GM12878 (cell line): Measurements from ENCODE around the gene NECTIN1.

ENCODE experiments used
- CREM ChIP-seq: IDR thresholded peaks from 2 replicates; pipeline ENCODE4 v1.6.1; 2014; ENCODE audit warnings: antibody characterized with exemption, low read depth
- NRF1 ChIP-seq: conservative IDR thresholded peaks from 2 replicates; pipeline ENCODE4 v1.6.1; 2011; ENCODE audit warnings: mild to moderate bottlenecking, low read depth, low read length, improper control_type of control experiment
- TF ChIP-seq, protein P1 (sequence below), 3 experiments: IDR thresholded peaks in 2 of 3; conservative IDR thresholded peaks in 1 of 3; 2 replicates each; pipeline ENCODE4 v1.5.1; 2011; ENCODE audit warnings: low read depth in 3 of 3, low read length in 3 of 3, mild to moderate bottlenecking in 3 of 3, control low read depth in 2 of 3, moderate library complexity in 2 of 3, inconsistent platforms in 1 of 3, mixed read lengths in 1 of 3; ENCODE audit not compliant: control insufficient read depth in 2 of 3, insufficient read depth in 1 of 3; ENCODE audit errors: extremely low read depth in 1 of 3

DNA sequence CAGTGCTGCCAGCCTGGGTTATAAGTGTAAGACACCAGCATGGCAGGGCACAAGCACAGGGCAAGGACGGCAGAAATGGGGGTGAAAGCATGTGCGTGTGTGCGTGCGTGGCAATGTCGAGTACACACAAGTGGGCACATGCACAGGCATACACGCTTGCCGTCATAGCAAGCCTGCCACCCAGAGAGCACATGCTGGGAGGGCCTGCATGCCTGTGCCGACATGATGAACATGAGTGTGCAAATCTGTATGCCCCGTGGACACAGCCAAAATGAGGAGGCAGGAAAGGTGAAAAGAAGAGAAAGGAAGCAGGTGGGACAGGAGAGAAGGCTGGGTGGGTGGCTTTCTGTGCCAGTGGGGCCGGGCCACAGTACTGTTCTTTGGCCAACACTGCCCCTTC, 62.9 kb downstream of the NECTIN1 start:
- TF ChIP-seq CREM (no peak), NRF1 (no peak)
- TF ChIP-seq, protein P1, sequence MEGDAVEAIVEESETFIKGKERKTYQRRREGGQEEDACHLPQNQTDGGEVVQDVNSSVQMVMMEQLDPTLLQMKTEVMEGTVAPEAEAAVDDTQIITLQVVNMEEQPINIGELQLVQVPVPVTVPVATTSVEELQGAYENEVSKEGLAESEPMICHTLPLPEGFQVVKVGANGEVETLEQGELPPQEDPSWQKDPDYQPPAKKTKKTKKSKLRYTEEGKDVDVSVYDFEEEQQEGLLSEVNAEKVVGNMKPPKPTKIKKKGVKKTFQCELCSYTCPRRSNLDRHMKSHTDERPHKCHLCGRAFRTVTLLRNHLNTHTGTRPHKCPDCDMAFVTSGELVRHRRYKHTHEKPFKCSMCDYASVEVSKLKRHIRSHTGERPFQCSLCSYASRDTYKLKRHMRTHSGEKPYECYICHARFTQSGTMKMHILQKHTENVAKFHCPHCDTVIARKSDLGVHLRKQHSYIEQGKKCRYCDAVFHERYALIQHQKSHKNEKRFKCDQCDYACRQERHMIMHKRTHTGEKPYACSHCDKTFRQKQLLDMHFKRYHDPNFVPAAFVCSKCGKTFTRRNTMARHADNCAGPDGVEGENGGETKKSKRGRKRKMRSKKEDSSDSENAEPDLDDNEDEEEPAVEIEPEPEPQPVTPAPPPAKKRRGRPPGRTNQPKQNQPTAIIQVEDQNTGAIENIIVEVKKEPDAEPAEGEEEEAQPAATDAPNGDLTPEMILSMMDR (IDR thresholded peaks at IDR 0.05 in 2 of 3, conservative IDR thresholded peaks at IDR 0.05 in 1 of 3; ENCODE audit: control insufficient read depth in 2 of 3, extremely low read depth in 1 of 3, insufficient read depth in 1 of 3, low read depth in 3 of 3, low read length in 3 of 3), result no peak
